ENCODE results near the gene TMEM51. TPM values are rescaled to one million over a fixed set of nuclear protein-coding genes. Genes with fewer than 3 reads are reported as not detected.

TMEM51 gene
- total RNA-seq, 1 experiment from 2014 or later = 1.7 TPM

DNA sequence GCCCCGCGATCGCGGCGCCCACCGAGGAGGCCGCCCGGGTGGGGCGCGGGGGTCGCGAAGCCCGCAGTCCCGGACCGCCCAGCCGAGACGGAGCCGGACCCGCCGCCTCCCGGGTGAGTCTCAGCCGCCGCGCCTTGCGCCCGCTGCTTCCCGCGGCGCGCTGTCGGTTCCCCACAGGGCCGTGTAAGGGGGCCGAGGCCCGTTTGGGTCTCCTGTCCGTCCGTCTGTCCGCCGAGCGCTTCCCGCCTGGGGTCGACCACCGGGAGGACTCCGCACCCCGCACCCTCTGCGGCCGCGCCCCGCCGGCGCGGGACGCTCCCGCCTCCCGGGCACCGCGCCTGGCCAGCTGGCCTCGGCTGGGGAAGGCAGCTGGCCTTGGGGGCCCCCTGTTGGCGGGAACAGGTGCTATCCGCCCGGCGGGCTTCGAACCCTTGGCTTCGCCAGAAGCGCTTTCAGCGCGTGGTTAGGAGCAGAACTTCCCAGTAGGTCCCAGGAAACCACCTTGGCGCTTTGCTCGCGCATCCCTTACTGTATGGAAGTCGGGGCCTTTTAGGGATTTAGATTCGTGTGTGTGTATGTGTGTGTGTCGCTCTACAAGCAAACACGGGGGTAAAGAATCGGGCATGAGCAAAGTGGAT, 414 bp downstream of the TMEM51 start:
- H3K9me3 ChIP-seq (ENCODE audit: low read depth, low read length, poor library complexity, severe bottlenecking) = no peaks in the 10 kb centered on the region
- H3K4me3 ChIP-seq (ENCODE audit: low read depth, low read length, poor library complexity, severe bottlenecking) = peak overlapping the region; percentile 62
- CTCF ChIA-PET = interaction anchor here (0.7 kb wide), 1 partner anchor 23 kb away, joined by 3 read pairs; no protein-coding TSS in a partner anchor
- H3K36me3 ChIP-seq (ENCODE audit: insufficient read depth, low read length, poor library complexity, severe bottlenecking) = no peaks in the 10 kb centered on the region
- H3K27ac ChIP-seq (ENCODE audit: low read depth, low read length, poor library complexity, severe bottlenecking) = no peak overlapping the region
- H3K27me3 ChIP-seq (replicated peaks; ENCODE audit: insufficient read depth, low read depth, low read length, poor library complexity) = no peaks in the 10 kb centered on the region
- intact Hi-C loops (cut with micrococcal nuclease; ENCODE audit: unreplicated experiment) = no loop called here
- H3K4me1 ChIP-seq (ENCODE audit: insufficient read depth, low read length, poor library complexity, severe bottlenecking) = peaks cover 13% of the 10 kb centered on the region
- no peak for TF ChIP-seq EZH2 (IDR thresholded peaks at IDR 0.05; ENCODE audit: borderline replicate concordance, low read depth, low read length, poor library complexity, severe bottlenecking)
- TF ChIP-seq, protein P1, sequence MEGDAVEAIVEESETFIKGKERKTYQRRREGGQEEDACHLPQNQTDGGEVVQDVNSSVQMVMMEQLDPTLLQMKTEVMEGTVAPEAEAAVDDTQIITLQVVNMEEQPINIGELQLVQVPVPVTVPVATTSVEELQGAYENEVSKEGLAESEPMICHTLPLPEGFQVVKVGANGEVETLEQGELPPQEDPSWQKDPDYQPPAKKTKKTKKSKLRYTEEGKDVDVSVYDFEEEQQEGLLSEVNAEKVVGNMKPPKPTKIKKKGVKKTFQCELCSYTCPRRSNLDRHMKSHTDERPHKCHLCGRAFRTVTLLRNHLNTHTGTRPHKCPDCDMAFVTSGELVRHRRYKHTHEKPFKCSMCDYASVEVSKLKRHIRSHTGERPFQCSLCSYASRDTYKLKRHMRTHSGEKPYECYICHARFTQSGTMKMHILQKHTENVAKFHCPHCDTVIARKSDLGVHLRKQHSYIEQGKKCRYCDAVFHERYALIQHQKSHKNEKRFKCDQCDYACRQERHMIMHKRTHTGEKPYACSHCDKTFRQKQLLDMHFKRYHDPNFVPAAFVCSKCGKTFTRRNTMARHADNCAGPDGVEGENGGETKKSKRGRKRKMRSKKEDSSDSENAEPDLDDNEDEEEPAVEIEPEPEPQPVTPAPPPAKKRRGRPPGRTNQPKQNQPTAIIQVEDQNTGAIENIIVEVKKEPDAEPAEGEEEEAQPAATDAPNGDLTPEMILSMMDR (conservative IDR thresholded peaks at IDR 0.05; ENCODE audit: low read depth, low read length) = peak; percentile 58
- POLR2A ChIA-PET (ENCODE audit: low non-redundant PET) = no interaction called here
- no TSS peak for BruUV-seq (replicated peaks)
- peak; percentile 66 for DNase-seq (ENCODE audit: low spot score)

DNA sequence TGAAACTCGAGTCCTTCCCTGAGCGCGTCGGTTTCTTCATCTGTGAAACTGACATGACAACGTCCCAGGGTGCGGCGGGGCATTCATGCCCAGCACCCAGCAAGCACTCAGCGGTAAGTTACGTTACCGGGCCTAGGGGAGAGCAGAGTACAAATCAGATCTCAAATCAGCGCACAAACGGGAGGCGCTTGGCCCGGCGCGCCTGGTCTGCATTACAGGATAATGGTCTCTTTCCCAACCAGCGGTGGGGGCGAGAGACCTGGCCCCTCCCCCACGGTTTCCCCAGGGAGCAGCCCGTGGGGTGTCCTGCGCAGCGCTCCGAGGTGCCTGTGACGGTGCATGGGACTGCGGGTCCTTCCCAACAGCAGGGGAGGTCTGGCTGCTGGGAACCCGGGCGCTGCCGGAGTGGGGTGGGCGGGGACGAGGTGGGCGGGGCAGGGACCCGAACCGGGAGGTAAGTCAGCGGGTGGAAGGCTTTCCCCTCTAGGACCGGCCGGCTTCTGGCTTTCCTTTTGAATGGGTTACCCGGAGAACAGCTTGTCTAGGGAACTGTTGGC, 1.0 kb downstream of the TMEM51 start:
- ChIA-PET CTCF (no interaction called here), POLR2A (ENCODE audit: low non-redundant PET) (no interaction called here)
- Histone ChIP-seq H3K27ac (ENCODE audit: low read depth, low read length, poor library complexity, severe bottlenecking) (no peak overlapping the region), H3K27me3 (replicated peaks; ENCODE audit: insufficient read depth, low read depth, low read length, poor library complexity) (no peaks in the 10 kb centered on the region), H3K9me3 (ENCODE audit: low read depth, low read length, poor library complexity, severe bottlenecking) (no peaks in the 10 kb centered on the region), H3K4me3 (ENCODE audit: low read depth, low read length, poor library complexity, severe bottlenecking) (peak overlapping the region; percentile 62), H3K4me1 (ENCODE audit: insufficient read depth, low read length, poor library complexity, severe bottlenecking) (peaks cover 13% of the 10 kb centered on the region), H3K36me3 (ENCODE audit: insufficient read depth, low read length, poor library complexity, severe bottlenecking) (no peaks in the 10 kb centered on the region)
- TF ChIP-seq, protein P1 (conservative IDR thresholded peaks at IDR 0.05; ENCODE audit: low read depth, low read length) = no peak
- no peak for TF ChIP-seq EZH2 (IDR thresholded peaks at IDR 0.05; ENCODE audit: borderline replicate concordance, low read depth, low read length, poor library complexity, severe bottlenecking)
- BruUV-seq (replicated peaks) = no TSS peak
- DNase-seq (ENCODE audit: low spot score) = peak; percentile 22
- intact Hi-C loops (cut with micrococcal nuclease; ENCODE audit: unreplicated experiment) = no loop called here

DNA sequence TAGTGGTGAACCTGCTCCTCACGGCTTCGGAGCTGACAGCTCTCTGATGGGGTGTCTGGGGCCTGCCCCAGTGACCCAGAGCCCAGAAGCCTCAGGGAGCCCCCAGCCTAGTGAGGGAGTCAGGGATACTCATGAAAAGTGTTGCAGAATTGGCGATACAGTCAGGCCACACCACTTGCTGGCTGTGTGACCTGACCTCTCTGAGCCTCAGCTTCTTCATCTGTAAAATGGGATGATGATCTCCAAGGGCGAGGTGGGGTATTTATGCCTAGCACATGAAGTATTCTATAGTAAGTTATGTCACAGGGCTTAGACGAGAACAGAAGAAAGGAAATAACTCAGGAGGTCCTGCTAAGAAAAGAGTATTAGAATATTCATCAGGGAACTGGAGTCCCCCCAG, 1.6 kb downstream of the TMEM51 start:
- Histone ChIP-seq H3K4me1 (ENCODE audit: insufficient read depth, low read length, poor library complexity, severe bottlenecking) (peaks cover 13% of the 10 kb centered on the region), H3K36me3 (ENCODE audit: insufficient read depth, low read length, poor library complexity, severe bottlenecking) (no peaks in the 10 kb centered on the region), H3K4me3 (ENCODE audit: low read depth, low read length, poor library complexity, severe bottlenecking) (no peak overlapping the region), H3K27me3 (replicated peaks; ENCODE audit: insufficient read depth, low read depth, low read length, poor library complexity) (no peaks in the 10 kb centered on the region), H3K9me3 (ENCODE audit: low read depth, low read length, poor library complexity, severe bottlenecking) (no peaks in the 10 kb centered on the region), H3K27ac (ENCODE audit: low read depth, low read length, poor library complexity, severe bottlenecking) (no peak overlapping the region)
- ChIA-PET CTCF (no interaction called here), POLR2A (ENCODE audit: low non-redundant PET) (no interaction called here)
- DNase-seq (ENCODE audit: low spot score) = no peak
- BruUV-seq (replicated peaks) = no TSS peak
- TF ChIP-seq EZH2 (IDR thresholded peaks at IDR 0.05; ENCODE audit: borderline replicate concordance, low read depth, low read length, poor library complexity, severe bottlenecking) = no peak
- TF ChIP-seq, protein P1 (conservative IDR thresholded peaks at IDR 0.05; ENCODE audit: low read depth, low read length) = no peak
- intact Hi-C loops (cut with micrococcal nuclease; ENCODE audit: unreplicated experiment) = no loop called here
